Measurements from ENCODE around the gene TESPA1.
"Not testable (repeated sequence)": the region's sequence is repeated elsewhere in the genome, so short reads cannot be mapped to it uniquely, and the experiment has no call there.

Gene TESPA1

GRCh38 chr12:54945082-54945481, 39.5 kb downstream of the TESPA1 start:
- no peak for DNase-seq

- not testable (repeated sequence) for DNase-seq
These were observed 41.3 kb downstream of the TESPA1 start for GRCh38 chr12:54943292-54943691.

- no peak for DNase-seq
These were observed 42.9 kb downstream of the TESPA1 start for GRCh38 chr12:54941659-54942058.

GRCh38 chr12:54940727-54941315, 43.7 kb downstream of the TESPA1 start:
- no peak for DNase-seq

- no peak for DNase-seq
These were observed 46.6 kb downstream of the TESPA1 start for GRCh38 chr12:54937929-54938328.

GRCh38 chr12:54937376-54937775, 47.2 kb downstream of the TESPA1 start:
- DNase-seq = no peak

- no peak for DNase-seq
These were observed 47.8 kb downstream of the TESPA1 start for GRCh38 chr12:54936736-54937135.

GRCh38 chr12:54935235-54935951, 49.2 kb downstream of the TESPA1 start:
- DNase-seq = peak; percentile 61

GRCh38 chr12:54934419-54934818, 50.1 kb downstream of the TESPA1 start:
- no peak for DNase-seq

- no peak for DNase-seq
These were observed 51.2 kb downstream of the TESPA1 start for GRCh38 chr12:54933376-54933775.

GRCh38 chr12:54932691-54933090, 51.9 kb downstream of the TESPA1 start:
- no peak for DNase-seq

- no peak for DNase-seq
These were observed 52.5 kb downstream of the TESPA1 start for GRCh38 chr12:54932038-54932437.

GRCh38 chr12:54929998-54930397, 54.6 kb downstream of the TESPA1 start:
- DNase-seq = no peak

- no peak for DNase-seq
These were observed 58.3 kb downstream of the TESPA1 start for GRCh38 chr12:54926246-54926645.

GRCh38 chr12:54924972-54925707, 59.4 kb downstream of the TESPA1 start:
- DNase-seq = no peak

GRCh38 chr12:54917001-54917488, 67.5 kb downstream of the TESPA1 start:
- DNase-seq = no peak

All from islet precursor cell (in vitro differentiated cells).